ENCODE results near the gene ZNF609. TPM values are rescaled to one million over a fixed set of nuclear protein-coding genes. Genes with fewer than 3 reads are reported as not detected.

The ZNF609 gene
- total and polyA plus RNA-seq, 3 donors from 2014 or later: 48.7 to 75.8 (median 60.5) TPM

DNA sequence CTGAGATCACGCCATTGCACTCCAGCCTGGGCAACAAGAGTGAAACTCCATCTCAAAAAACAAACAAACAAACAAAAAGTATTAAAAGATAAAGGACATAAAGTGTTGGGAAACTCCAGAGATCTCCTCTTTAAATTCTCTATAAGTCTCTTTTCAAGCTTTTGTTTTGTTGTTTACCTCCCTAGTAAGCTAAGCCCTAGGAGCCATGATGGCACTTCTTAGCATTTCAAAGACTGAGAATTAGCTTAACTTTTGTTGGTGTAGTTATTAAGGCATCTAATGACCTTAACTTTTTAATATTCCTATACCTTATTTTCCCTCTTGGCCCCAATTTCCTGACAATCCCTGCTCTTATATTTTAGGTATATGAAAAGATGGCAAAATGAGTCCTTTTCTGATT is 157.3 kb downstream of the ZNF609 start:
- H3K4me1 ChIP-seq: peaks cover 12% of the 10 kb centered on the region

DNA sequence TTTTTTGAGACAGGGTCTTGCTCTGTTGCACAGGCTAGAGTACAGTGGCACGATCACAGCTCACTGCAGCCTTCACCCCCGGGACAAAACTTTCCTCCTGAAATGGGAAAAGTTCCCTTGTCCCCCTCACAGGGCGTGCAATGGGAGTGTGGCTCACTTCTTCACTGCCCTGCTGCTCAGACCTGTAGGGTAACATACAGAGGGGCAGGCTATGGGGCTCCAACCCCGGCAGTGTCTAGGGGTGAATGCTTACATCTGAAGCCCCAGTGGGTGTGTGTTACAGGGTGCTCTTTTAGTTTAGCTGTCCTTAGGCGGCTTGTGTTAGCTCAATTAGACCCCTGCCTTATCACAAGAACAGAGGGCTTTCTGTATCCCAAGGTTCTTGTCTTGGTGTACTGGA is 157.8 kb downstream of the ZNF609 start:
- intact Hi-C loops (cut with DNase I; ENCODE audit: low total_unique reads): no loop called here
- H3K27ac ChIP-seq: no peak overlapping the region
- H3K9me3 ChIP-seq: no peaks in the 10 kb centered on the region
- no peak overlapping the region for H3K4me3 ChIP-seq
- H3K27me3 ChIP-seq: no peaks in the 10 kb centered on the region
- no peak for TF ChIP-seq POLR2A (IDR thresholded peaks at IDR 0.05)
- 78 to 79% methylated on average over 5 of the region's 5 CpGs for WGBS, 2 donors
- DNase-seq: no peak
- H3K36me3 ChIP-seq (ENCODE audit: low read depth, missing control alignments): no peaks in the 10 kb centered on the region
- peaks cover 11% of the 10 kb centered on the region for H3K4me1 ChIP-seq

More for the DNA sequence above, 157.3 kb downstream of the ZNF609 start:
- intact Hi-C loops (cut with DNase I; ENCODE audit: low total_unique reads): no loop called here
- no peak for TF ChIP-seq POLR2A (IDR thresholded peaks at IDR 0.05)
- TF ChIP-seq CTCF (IDR thresholded peaks at IDR 0.05): no peak
- no peaks in the 10 kb centered on the region for H3K9me3 ChIP-seq
- no peak for DNase-seq
- no peaks in the 10 kb centered on the region for H3K36me3 ChIP-seq (ENCODE audit: low read depth, missing control alignments)
- no peak overlapping the region for H3K4me3 ChIP-seq
- no peak overlapping the region for H3K27ac ChIP-seq
- WGBS, 2 donors: 93 to 100% methylated on average over 1 of the region's 1 CpG
- no peaks in the 10 kb centered on the region for H3K27me3 ChIP-seq

DNA sequence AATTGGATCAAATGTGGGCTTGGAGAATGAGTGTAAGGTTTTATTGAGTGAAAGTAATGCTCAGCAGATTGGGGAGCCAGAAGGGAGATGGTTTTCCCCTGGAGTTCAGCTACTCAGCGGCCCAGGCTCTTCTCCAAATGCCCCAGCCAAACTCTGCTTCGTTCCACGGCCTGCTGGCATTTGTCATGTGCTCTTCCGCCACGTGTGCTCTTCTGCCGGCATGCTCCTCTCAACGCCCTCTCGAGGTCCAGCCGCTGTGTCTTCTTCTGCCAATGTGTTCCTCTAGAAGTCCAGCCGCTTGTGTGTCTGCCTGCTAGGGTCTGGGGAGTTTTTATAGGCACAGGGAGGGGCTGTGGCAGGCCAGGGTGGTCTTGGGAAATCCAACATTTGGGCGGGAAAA is 158.2 kb downstream of the ZNF609 start:
- H3K36me3 ChIP-seq (ENCODE audit: low read depth, missing control alignments): no peaks in the 10 kb centered on the region
- DNase-seq: no peak
- no peak overlapping the region for H3K27ac ChIP-seq
- TF ChIP-seq POLR2A (IDR thresholded peaks at IDR 0.05): no peak
- TF ChIP-seq CTCF (IDR thresholded peaks at IDR 0.05): no peak
- peaks cover 11% of the 10 kb centered on the region for H3K4me1 ChIP-seq
- intact Hi-C loops (cut with DNase I; ENCODE audit: low total_unique reads): no loop called here
- no peaks in the 10 kb centered on the region for H3K27me3 ChIP-seq
- H3K9me3 ChIP-seq: no peaks in the 10 kb centered on the region
- no peak overlapping the region for H3K4me3 ChIP-seq
- 76 to 88% methylated on average over 11 of the region's 11 CpGs for WGBS, 2 donors

DNA sequence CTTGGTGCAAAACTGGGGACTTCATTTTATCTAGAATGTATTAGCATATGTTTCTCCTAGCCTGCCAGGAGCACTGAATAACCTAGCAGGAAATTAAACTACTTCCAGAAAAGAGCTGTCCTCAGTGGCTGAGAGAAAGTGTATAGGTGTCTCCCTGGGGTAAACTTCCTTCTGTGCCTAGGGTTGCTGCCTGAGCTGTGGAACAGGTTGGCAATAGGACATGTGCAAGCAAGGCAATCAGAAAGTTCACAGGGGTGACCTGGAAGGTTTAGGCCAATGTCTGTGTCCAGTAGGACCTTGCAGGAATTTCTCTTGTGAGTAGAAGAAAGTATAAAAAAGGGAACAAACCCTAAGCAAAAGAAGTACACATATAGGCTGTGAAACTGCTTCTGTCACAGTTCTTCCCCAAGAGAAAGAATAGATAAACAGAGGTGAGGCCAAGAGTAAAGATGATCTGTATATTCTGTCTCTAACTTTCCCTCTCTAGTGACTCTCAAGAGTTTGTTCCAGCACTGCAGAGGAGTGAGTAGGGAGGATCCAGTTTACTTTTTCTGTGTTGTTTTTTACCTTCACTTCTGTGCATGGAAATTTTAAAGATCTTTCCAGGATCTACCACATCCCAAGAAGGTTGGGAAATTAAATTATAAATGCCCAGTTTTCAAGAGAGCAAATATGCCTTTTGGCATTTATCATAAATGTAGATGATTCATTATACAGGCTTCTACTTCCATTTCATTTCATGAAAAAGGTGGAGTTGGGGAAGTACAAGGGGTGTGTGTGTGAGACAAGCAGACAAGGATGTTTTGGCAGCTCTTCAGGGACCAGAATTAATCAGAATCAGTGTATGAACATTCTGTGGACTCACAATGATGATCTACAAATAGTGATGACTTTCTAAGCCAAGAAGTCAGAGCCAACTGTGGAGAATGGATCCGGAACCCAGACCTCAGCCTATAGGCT is 159.8 kb downstream of the ZNF609 start:
- no peak for DNase-seq
- H3K36me3 ChIP-seq (ENCODE audit: low read depth, missing control alignments): no peaks in the 10 kb centered on the region
- H3K27me3 ChIP-seq: no peaks in the 10 kb centered on the region
- H3K9me3 ChIP-seq: no peaks in the 10 kb centered on the region
- intact Hi-C loops (cut with DNase I; ENCODE audit: low total_unique reads): no loop called here
- H3K27ac ChIP-seq: no peak overlapping the region
- peaks cover 16% of the 10 kb centered on the region for H3K4me1 ChIP-seq
- no peak overlapping the region for H3K4me3 ChIP-seq
- TF ChIP-seq POLR2A (IDR thresholded peaks at IDR 0.05) (no peak), CTCF (IDR thresholded peaks at IDR 0.05) (no peak)
- 54 to 59% methylated on average over 1 of the region's 1 CpG for WGBS, 2 donors

- peaks cover 16% of the 10 kb centered on the region for H3K4me1 ChIP-seq
- no peak for DNase-seq
- H3K9me3 ChIP-seq: no peaks in the 10 kb centered on the region
- no peaks in the 10 kb centered on the region for H3K36me3 ChIP-seq (ENCODE audit: low read depth, missing control alignments)
- TF ChIP-seq POLR2A (IDR thresholded peaks at IDR 0.05) (no peak), CTCF (IDR thresholded peaks at IDR 0.05) (no peak)
- H3K4me3 ChIP-seq: no peak overlapping the region
- intact Hi-C loops (cut with DNase I; ENCODE audit: low total_unique reads): no loop called here
- H3K27ac ChIP-seq: no peak overlapping the region
- 77 to 98% methylated on average over 3 of the region's 3 CpGs for WGBS, 2 donors
- no peaks in the 10 kb centered on the region for H3K27me3 ChIP-seq
Measured at GRCh38 chr15:64621056-64621455, 160.7 kb downstream of the ZNF609 start.
